ENCODE results near the gene SIVA1.

GRCh38 chr14:104774453-104775072, 21.6 kb downstream of the SIVA1 start:
- TF ChIP-seq CTCF (IDR thresholded peaks at IDR 0.05 in 4 of 5, conservative IDR thresholded peaks at IDR 0.05 in 1 of 5), result no peak
- TF ChIP-seq POLR2A (IDR thresholded peaks at IDR 0.05), result no peak
